ENCODE measurements around the gene PPP1R7.

PPP1R7 gene

GRCh38 chr2:241118737-241119505 lies 31.3 kb upstream of the PPP1R7 start:
- DNase-seq (ENCODE audit: low read depth in 1 of 2, low spot score in 1 of 2): no peak

DNA sequence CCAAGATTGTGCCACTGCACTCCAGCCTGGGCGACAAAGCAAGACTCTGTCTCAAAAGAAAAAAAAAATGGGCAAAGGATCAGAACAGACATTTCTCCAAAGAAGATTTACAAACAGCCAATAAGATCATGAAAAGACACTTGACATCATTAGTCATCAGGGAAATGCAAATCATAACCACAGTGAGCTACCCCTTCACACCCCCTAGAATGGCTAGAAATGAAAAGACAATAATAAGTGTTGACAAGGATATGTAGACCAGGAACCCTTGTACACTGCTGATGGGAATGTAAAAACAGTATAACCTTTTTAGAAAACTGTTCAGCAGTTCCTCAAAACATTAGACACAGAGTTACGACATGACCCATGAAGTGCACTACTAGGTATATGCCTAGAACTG lies 29.8 kb upstream of the PPP1R7 start:
- DNase-seq (ENCODE audit: low read depth in 1 of 2, low spot score in 1 of 2): no peak

- DNase-seq (ENCODE audit: low read depth in 1 of 2, low spot score in 1 of 2): no peak
Observed at GRCh38 chr2:241121008-241121407, 29.3 kb upstream of the PPP1R7 start.

DNA sequence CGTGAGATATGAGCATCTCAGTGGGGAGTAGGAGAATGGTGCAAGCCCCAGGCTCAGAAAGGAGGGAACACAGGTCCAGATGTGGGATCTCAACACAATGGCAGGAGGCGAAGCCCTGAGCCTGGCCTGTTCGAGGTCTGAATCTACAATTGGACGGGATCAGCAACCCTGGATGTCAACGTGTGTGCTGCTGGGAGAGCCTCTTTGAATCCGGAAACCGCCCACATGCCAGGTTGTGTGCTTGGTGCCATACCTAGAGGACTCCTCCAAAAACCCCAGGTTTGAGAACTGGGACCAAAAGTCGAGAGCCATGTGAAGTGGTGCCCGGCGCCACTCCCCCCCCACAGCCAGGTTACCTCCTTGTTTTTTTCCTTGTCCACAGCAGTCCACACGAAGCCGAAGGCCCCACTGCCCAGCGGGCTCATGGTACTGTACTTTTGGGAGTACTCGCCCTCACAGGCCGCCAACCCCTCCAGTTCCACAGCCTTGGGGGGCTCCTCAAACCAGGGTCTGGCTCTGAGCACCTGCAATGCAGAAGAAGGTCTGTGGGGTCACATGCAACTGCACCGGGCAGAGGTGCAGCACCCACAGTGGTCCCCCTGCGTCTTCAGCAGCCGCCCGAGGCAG lies 27.8 kb upstream of the PPP1R7 start:
- no peak for DNase-seq (ENCODE audit: low read depth in 1 of 2, low spot score in 1 of 2)

- no peak for DNase-seq (ENCODE audit: low read depth in 1 of 2, low spot score in 1 of 2)
Observed at GRCh38 chr2:241123816-241124536, 26.3 kb upstream of the PPP1R7 start.

DNA sequence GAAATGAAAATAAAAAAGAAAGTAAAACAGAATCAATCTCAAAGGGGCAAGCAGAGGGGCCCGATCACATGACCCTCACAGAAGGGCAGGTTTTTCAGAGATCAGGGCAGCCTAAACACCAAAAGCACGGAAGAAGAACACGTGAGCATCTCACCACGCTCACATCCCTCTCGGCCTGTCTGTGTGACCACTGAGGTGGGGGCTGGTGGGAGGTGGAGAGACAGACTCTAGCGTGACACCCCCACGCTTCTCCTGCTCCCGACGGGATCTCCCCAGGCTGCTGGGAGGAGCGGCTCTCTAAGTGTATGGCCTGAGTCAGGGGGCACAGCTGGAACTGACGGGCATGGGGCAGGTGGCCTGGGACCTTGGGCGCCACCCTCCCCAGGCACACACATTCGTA lies 24.6 kb upstream of the PPP1R7 start:
- no peak for DNase-seq (ENCODE audit: low read depth in 1 of 2, low spot score in 1 of 2)

DNA sequence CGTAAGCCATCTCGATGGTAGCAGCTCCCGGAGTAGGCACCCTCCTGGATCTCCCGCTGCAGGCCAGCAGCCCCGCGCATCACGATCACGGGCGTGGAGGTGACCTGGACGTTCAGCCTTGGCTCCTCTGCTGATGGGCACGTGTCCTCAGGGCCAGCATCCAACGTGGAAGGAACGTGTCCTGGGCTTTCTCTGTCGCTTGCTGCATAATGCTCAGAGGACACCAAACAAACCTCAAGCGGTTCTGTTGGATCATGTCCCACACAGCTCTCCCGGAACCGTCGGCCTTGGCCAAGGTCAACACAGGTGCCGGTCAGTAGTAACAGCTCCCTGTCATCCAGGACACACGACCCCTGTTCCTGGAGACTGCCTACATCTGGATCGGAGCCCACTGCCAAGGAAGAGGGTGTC lies 24.1 kb upstream of the PPP1R7 start:
- no peak for DNase-seq (ENCODE audit: low read depth in 1 of 2, low spot score in 1 of 2)

DNA sequence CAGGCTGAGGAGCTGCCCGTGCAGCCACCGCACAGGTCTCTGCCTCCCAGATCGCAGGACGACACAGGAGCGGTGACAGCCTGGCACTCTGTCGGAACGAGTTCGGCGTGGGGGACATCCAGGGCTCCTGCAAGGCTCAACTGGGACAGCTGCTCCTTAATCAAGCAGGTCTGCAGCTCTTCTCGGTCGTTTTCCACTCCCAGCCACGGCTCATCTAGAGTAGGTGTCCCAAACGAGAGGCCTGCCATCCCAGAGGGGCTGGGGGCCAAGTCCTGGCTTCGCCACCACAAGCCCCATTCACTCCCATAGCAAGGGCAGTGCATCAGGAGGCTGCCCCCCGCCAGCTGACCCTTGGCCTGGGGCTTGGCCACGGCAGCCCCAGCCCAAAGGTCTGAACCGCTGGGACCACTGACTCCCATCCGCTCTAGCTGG lies 23.5 kb upstream of the PPP1R7 start:
- no peak for DNase-seq (ENCODE audit: low read depth in 1 of 2, low spot score in 1 of 2)

GRCh38 chr2:241128266-241128665 lies 22.0 kb upstream of the PPP1R7 start:
- no peak for DNase-seq (ENCODE audit: low read depth in 1 of 2, low spot score in 1 of 2)

- no peak for DNase-seq (ENCODE audit: low read depth in 1 of 2, low spot score in 1 of 2)
Observed at GRCh38 chr2:241129086-241129871, 21.0 kb upstream of the PPP1R7 start.

- no peak for DNase-seq (ENCODE audit: low read depth in 1 of 2, low spot score in 1 of 2)
Observed at GRCh38 chr2:241130316-241130715, 20.0 kb upstream of the PPP1R7 start.

GRCh38 chr2:241131531-241131930 lies 18.7 kb upstream of the PPP1R7 start:
- DNase-seq (ENCODE audit: low read depth in 1 of 2, low spot score in 1 of 2): no peak

GRCh38 chr2:241132538-241133435 lies 17.5 kb upstream of the PPP1R7 start:
- DNase-seq (ENCODE audit: low read depth in 1 of 2, low spot score in 1 of 2): no peak

DNA sequence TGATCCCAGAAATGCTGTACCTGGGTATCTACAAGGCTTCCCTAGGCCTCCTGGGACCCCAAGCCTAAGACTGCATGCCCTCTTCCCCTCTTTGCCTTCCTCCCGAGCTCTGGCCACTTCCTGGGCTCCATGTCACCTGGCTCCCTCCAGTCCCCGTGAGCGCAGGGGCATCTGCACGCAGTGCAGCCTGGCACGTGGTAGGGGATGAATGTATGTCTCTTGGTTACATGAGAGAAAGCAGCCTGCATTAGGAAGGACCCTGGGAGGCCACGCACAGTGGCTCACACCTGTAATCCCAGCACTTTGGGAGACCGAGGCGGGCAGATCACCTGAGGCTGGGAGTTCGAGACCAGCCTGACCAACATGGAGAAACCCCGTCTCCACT lies 16.8 kb upstream of the PPP1R7 start:
- no peak for DNase-seq (ENCODE audit: low read depth in 1 of 2, low spot score in 1 of 2)

DNA sequence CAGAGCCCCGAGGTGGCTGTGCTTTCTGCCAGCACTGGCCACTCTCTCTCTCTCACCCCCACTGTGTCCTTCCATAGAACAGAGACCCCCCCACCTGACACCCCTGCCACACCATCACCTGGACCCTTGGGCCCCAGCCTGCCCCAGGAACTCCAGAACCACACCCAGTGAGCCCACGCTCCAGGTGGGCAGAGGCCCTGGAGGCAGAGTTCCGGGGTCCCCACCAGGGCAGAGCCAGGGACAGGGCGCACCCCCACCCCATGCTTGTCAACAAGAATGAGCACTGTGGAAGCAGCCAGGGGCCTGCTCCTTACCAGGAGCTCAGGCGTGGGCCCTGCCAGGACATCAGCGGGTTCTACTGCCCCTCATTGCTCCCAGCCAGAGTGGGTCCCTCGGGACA lies 15.6 kb upstream of the PPP1R7 start:
- no peak for DNase-seq (ENCODE audit: low read depth in 1 of 2, low spot score in 1 of 2)

GRCh38 chr2:241135737-241136136 lies 14.5 kb upstream of the PPP1R7 start:
- DNase-seq (ENCODE audit: low read depth in 1 of 2, low spot score in 1 of 2): no peak

GRCh38 chr2:241136191-241136590 lies 14.1 kb upstream of the PPP1R7 start:
- DNase-seq (ENCODE audit: low read depth in 1 of 2, low spot score in 1 of 2): no peak

- no peak for DNase-seq (ENCODE audit: low read depth in 1 of 2, low spot score in 1 of 2)
Observed at GRCh38 chr2:241136661-241137260, 13.5 kb upstream of the PPP1R7 start.

DNA sequence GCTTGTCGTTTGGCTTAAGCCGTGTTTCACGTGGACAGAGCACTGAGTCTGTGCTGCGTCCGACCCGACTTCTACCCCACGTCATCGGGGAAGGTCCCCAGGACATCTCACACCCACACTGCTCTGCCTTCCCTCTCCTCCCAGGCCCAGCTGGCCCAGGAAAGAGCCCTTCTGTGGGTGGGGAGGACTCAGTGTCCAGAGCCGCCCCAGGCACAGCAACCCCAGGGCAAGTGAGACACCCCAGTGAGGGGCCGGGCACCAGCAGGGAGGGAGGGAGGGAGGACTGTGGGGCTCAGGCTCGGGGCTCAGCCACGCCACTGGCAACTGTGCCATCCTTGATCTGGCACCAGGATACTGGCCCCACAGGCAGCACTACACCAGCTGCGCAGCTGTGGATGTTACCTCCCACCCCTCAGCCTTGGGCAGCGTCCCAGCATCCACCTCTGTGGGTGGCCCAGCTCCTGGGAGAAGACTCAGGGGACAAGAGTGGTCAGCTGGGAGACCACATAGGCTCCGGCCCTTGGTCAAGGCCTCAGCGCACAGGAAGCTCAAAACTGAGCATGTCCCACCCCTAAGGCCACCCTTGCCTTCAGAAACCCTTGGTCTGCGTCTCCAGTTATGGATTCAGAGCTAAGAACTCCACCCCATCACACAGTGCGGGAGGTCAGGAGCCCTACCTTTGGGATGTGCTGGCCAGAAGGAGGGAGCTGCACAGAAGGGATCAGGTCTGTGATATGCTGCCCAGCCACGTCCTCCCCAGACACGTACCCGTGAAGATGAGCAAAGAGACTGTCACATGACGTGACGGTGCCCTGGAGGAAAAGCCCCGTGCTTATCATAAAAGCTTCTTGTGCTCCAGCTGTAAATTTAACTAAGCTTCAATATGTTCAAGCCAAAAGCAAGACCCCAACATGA lies 12.7 kb upstream of the PPP1R7 start:
- DNase-seq (ENCODE audit: low read depth in 1 of 2, low spot score in 1 of 2): no peak
